AG09309 (cell line): ENCODE results near the gene SLC7A14.

ENCODE experiments used
- DNase-seq: peaks from one replicate; pipeline ENCODE4 v3.0.0-alpha.2; 2010; ENCODE audit warnings: low read depth
- H3K4me3 ChIP-seq: 2 replicates; pipeline ENCODE4 v1.5.1; 2011; ENCODE audit warnings: mild to moderate bottlenecking, low read depth, low read length, moderate library complexity; ENCODE audit not compliant: control insufficient read depth
- CTCF ChIP-seq: IDR thresholded peaks from 2 replicates; pipeline ENCODE4 v1.5.1; 2011; ENCODE audit warnings: mild to moderate bottlenecking, low read depth, low read length, inconsistent platforms; ENCODE audit not compliant: insufficient read depth, control insufficient read depth; ENCODE audit errors: missing control alignments

SLC7A14 gene

GRCh38 chr3:170562080-170562479 lies 23.8 kb downstream of the SLC7A14 start:
- no peak for DNase-seq
- H3K4me3 ChIP-seq = no peak overlapping the region
- no peak for TF ChIP-seq CTCF

- DNase-seq = no peak
- no peak overlapping the region for H3K4me3 ChIP-seq
- TF ChIP-seq CTCF = no peak
Observed at GRCh38 chr3:170560717-170561382, 25.0 kb downstream of the SLC7A14 start.

DNA sequence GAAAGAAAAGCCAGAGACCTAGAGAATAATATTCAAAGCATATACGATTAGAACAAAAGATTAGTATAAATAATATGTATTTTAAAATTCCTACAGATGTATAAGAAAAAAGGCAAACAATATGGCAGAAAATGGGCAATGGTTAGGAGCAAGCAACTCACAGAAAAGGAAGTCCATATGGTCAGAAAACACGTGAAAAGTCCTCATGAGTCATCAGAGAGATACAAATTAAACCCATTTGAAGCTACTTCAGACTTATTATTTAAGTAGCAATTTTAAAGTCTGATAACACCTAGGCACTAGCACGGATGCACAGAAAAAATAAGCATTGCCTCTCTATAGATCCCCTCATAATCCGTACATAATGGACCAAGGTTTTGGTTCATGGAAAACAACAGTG lies 25.6 kb downstream of the SLC7A14 start:
- no peak for DNase-seq
- H3K4me3 ChIP-seq = no peak overlapping the region

DNA sequence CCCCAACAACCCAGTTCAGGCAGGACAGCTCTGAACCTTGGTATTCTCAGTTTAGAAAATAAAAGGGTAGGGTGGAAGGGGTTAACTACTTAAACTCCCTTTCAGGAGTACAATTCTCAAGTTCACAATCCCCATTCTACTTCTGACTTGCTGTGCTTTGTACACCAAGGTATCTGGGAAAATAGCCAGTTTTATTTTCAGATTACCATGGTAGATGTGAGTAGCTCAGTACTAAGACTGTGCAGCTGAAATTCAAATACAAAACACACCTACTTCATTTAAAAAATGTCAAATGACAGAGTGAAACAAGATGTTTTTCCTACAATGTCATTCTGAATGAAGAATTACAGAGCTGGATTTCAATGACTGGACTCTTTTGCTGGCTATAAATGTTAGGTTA lies 27.4 kb downstream of the SLC7A14 start:
- no peak overlapping the region for H3K4me3 ChIP-seq
- no peak for DNase-seq
- no peak for TF ChIP-seq CTCF

More for the DNA sequence above, 25.6 kb downstream of the SLC7A14 start:
- no peak for TF ChIP-seq CTCF

- no peak overlapping the region for H3K4me3 ChIP-seq
- no peak for DNase-seq
- no peak for TF ChIP-seq CTCF
Observed at GRCh38 chr3:170555329-170555728, 30.5 kb downstream of the SLC7A14 start.

- no peak overlapping the region for H3K4me3 ChIP-seq
- no peak for DNase-seq
- no peak for TF ChIP-seq CTCF
Observed at GRCh38 chr3:170553788-170554757, 31.8 kb downstream of the SLC7A14 start.
